ENCODE measurements around the gene SLC5A6.
"Not testable (repeated sequence)": the region's sequence is repeated elsewhere in the genome, so short reads cannot be mapped to it uniquely, and the experiment has no call there.

Gene SLC5A6

GRCh38 chr2:27177441-27178351 lies 34.4 kb downstream of the SLC5A6 start:
- DNase-seq (ENCODE audit: extremely low read depth in 1 of 2, low read depth in 1 of 2) = no peak

GRCh38 chr2:27175781-27176180 lies 36.3 kb downstream of the SLC5A6 start:
- not testable (repeated sequence) for DNase-seq (ENCODE audit: extremely low read depth in 1 of 2, low read depth in 1 of 2)

GRCh38 chr2:27175330-27175729 lies 36.7 kb downstream of the SLC5A6 start:
- DNase-seq (ENCODE audit: extremely low read depth in 1 of 2, low read depth in 1 of 2) = no peak

GRCh38 chr2:27174638-27175037 lies 37.4 kb downstream of the SLC5A6 start:
- no peak for DNase-seq (ENCODE audit: extremely low read depth in 1 of 2, low read depth in 1 of 2)

- no peak for DNase-seq (ENCODE audit: extremely low read depth in 1 of 2, low read depth in 1 of 2)
Measured at GRCh38 chr2:27171351-27171848, 40.7 kb downstream of the SLC5A6 start.

- DNase-seq (ENCODE audit: extremely low read depth in 1 of 2, low read depth in 1 of 2) = no peak
Measured at GRCh38 chr2:27170581-27171337, 41.3 kb downstream of the SLC5A6 start.

GRCh38 chr2:27164960-27165763 lies 46.9 kb downstream of the SLC5A6 start:
- DNase-seq (ENCODE audit: extremely low read depth in 1 of 2, low read depth in 1 of 2) = no peak

- no peak for DNase-seq (ENCODE audit: extremely low read depth in 1 of 2, low read depth in 1 of 2)
Measured at GRCh38 chr2:27162151-27163121, 49.6 kb downstream of the SLC5A6 start.

GRCh38 chr2:27160191-27160590 lies 51.9 kb downstream of the SLC5A6 start:
- no peak for DNase-seq (ENCODE audit: extremely low read depth in 1 of 2, low read depth in 1 of 2)

- DNase-seq (ENCODE audit: extremely low read depth in 1 of 2, low read depth in 1 of 2) = no peak
Measured at GRCh38 chr2:27159271-27159670, 52.8 kb downstream of the SLC5A6 start.

GRCh38 chr2:27158468-27158867 lies 53.6 kb downstream of the SLC5A6 start:
- DNase-seq (ENCODE audit: extremely low read depth in 1 of 2, low read depth in 1 of 2) = no peak

- no peak for DNase-seq (ENCODE audit: extremely low read depth in 1 of 2, low read depth in 1 of 2)
Measured at GRCh38 chr2:27155069-27155520, 57.0 kb downstream of the SLC5A6 start.

- no peak for DNase-seq (ENCODE audit: extremely low read depth in 1 of 2, low read depth in 1 of 2)
Measured at GRCh38 chr2:27154488-27154887, 57.6 kb downstream of the SLC5A6 start.

GRCh38 chr2:27152796-27153464 lies 59.1 kb downstream of the SLC5A6 start:
- DNase-seq (ENCODE audit: extremely low read depth in 1 of 2, low read depth in 1 of 2) = no peak

GRCh38 chr2:27152102-27152795 lies 59.8 kb downstream of the SLC5A6 start:
- DNase-seq (ENCODE audit: extremely low read depth in 1 of 2, low read depth in 1 of 2) = no peak

GRCh38 chr2:27150639-27151230 lies 61.3 kb downstream of the SLC5A6 start:
- no peak for DNase-seq (ENCODE audit: extremely low read depth in 1 of 2, low read depth in 1 of 2)
